PFSK-1 (cell line): ENCODE results near the gene DPH1.

ENCODE experiments used
- FOXP2 ChIP-seq: optimal IDR thresholded peaks from 2 replicates; pipeline ENCODE3; 2011; ENCODE audit warnings: borderline replicate concordance, control low read depth, inconsistent platforms; ENCODE audit not compliant: insufficient read depth; ENCODE audit errors: extremely low read length, extremely low read depth
- POLR2AphosphoS5 ChIP-seq: IDR thresholded peaks from 2 replicates; pipeline ENCODE4 v1.6.1; 2012; ENCODE audit warnings: low read depth, mild to moderate bottlenecking, control low read depth, low read length, moderate library complexity
- SIN3A ChIP-seq: IDR thresholded peaks from 2 replicates; pipeline ENCODE4 v1.6.1; 2012; ENCODE audit warnings: mild to moderate bottlenecking, low read length, moderate library complexity, borderline replicate concordance; ENCODE audit not compliant: insufficient read depth

- no peak for TF ChIP-seq SIN3A
- TF ChIP-seq FOXP2, result peak; percentile 50
- TF ChIP-seq POLR2AphosphoS5, result no peak
Measured at GRCh38 chr17:1999557-2000251, 30.2 kb upstream of the DPH1 start.
